NCI-H1694 treated with DMSO at 0.1 percent for 48 hours (cell line): ENCODE measurements around the gene MUL1.

Experiments used
- DNase-seq: peaks from one replicate; lab custom pipeline; 2025; lab: John Stamatoyannopoulos, UW

The MUL1 gene

GRCh38 chr1:20466273-20466672 lies 41.7 kb downstream of the MUL1 start:
- DNase-seq = no peak

- DNase-seq = no peak
Measured at GRCh38 chr1:20465187-20465586, 42.8 kb downstream of the MUL1 start.

- DNase-seq = no peak
Measured at GRCh38 chr1:20463502-20463901, 44.4 kb downstream of the MUL1 start.

GRCh38 chr1:20462397-20462796 lies 45.6 kb downstream of the MUL1 start:
- no peak for DNase-seq

GRCh38 chr1:20458717-20459116 lies 49.2 kb downstream of the MUL1 start:
- DNase-seq = no peak

- DNase-seq = no peak
Measured at GRCh38 chr1:20454004-20454403, 53.9 kb downstream of the MUL1 start.

DNA sequence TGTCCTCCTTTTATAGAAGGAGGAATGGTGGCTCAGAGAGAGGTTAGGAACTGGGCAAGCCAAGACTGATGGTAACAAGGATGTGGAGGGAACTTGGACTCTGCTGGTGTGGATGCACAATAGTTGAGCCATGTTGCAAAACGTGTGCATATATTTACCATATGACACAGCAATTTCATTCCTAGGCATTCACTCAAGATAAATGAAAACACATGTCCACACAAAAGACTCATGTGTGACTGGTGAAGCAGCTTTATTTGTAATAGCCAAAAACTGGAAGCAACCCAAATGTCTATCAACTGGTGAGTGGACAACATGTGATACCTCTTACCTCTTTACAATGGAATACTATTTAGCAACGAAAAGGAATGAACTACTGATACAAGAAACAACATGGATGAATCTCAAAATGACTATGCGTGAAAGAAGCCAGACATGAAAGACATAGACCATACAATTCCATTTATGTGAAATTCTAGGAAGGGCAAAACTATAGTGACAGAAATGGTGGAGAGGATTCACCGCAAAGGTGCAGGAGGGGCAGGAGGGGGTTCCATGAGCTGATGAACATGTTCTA lies 58.1 kb downstream of the MUL1 start:
- DNase-seq = no peak
